Prostate gland (tissue), 2 donors: Measurements from ENCODE around the gene COA7.

ENCODE experiments used
- CTCF ChIP-seq, 4 experiments: fragments of 200-600 bp in 2 of 4; fragments of 450-650 bp in 2 of 4; sonication (generic) in 2 of 4; IDR thresholded peaks; 1 replicate in 3 of 4; 2 replicates in 1 of 4; pipeline ENCODE4 v1.5.1; 2016 to 2019; ENCODE audit warnings: antibody characterized with exemption in 4 of 4, mild to moderate bottlenecking in 2 of 4, moderate library complexity in 2 of 4
- POLR2A ChIP-seq: fragments of 450-650 bp; IDR thresholded peaks from one replicate; pipeline ENCODE4 v1.6.1; 2016; ENCODE audit warnings: antibody characterized with exemption, mild to moderate bottlenecking
- POLR2AphosphoS5 ChIP-seq: sonication (generic); formaldehyde crosslinking; IDR thresholded peaks from one replicate; pipeline ENCODE4 v1.6.1; 2017; ENCODE audit warnings: antibody characterized with exemption

GRCh38 chr1:52659851-52660596 is 38.1 kb downstream of the COA7 start:
- no peak for TF ChIP-seq CTCF (IDR thresholded peaks at IDR 0.05)
- no peak for TF ChIP-seq POLR2AphosphoS5
- TF ChIP-seq POLR2A = no peak
